22Rv1 (cell line): Measurements from ENCODE around the gene HOMER1.
A peak's percentile ranks its signal among the peaks of the same experiment; 100 is the strongest.
"Not testable (repeated sequence)": the region's sequence is repeated elsewhere in the genome, so short reads cannot be mapped to it uniquely, and the experiment has no call there.

Source experiments
- H3K27ac ChIP-seq: fragments of 450-650 bp; 2 replicates; pipeline ENCODE4 v1.5.1; 2017
- ZFX ChIP-seq: fragments of 450-650 bp; IDR thresholded peaks from 2 replicates; pipeline ENCODE4 v1.6.1; 2017; ENCODE audit warnings: antibody characterized with exemption, borderline replicate concordance
- TF ChIP-seq, protein P1 (sequence below): fragments of 450-650 bp; IDR thresholded peaks from 2 replicates; pipeline ENCODE4 v1.5.1; 2017; ENCODE audit warnings: mild to moderate bottlenecking

Gene HOMER1

DNA sequence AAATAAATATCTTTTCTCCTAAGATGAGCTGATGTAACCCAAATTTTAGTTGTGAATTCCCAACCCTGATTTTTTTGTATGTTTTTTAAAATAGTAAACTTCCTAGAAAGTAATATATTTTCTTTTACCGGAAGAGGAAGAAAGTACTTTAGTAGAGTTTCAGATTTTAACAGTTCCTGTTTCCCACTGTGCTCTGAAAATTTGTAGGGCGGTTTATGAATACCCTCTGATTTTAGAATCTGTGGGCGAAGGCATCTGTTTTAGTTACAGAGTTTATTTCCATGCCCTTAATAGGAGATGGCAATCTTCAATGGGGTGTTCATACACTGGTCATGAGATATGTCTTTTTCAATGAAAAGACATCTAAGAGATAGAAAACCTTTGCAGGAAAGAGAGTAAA lies 3.7 kb upstream of the HOMER1 start:
- TF ChIP-seq, protein P1, sequence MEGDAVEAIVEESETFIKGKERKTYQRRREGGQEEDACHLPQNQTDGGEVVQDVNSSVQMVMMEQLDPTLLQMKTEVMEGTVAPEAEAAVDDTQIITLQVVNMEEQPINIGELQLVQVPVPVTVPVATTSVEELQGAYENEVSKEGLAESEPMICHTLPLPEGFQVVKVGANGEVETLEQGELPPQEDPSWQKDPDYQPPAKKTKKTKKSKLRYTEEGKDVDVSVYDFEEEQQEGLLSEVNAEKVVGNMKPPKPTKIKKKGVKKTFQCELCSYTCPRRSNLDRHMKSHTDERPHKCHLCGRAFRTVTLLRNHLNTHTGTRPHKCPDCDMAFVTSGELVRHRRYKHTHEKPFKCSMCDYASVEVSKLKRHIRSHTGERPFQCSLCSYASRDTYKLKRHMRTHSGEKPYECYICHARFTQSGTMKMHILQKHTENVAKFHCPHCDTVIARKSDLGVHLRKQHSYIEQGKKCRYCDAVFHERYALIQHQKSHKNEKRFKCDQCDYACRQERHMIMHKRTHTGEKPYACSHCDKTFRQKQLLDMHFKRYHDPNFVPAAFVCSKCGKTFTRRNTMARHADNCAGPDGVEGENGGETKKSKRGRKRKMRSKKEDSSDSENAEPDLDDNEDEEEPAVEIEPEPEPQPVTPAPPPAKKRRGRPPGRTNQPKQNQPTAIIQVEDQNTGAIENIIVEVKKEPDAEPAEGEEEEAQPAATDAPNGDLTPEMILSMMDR, result no peak
- no peak for TF ChIP-seq ZFX
- no peak overlapping the region for H3K27ac ChIP-seq

DNA sequence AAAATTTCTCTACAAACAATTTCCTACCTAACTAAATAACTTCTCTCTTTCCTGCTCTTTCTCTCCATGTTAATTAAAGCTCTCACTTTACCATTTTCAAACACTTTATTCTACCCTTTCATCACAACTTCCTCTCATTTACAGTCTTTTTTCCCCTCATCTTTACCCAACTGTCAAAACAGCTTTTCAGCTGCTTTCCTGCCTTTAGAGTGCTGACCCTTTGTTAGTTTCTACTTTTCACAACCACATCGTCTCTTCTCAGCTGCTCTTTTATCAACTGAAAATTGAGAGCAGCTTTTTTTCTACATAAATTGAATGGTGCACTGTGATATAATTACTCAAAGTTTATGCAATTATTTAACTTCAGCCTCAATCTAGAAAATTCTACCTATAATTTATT lies 3.1 kb upstream of the HOMER1 start:
- TF ChIP-seq ZFX, result no peak
- TF ChIP-seq, protein P1, result no peak
- H3K27ac ChIP-seq, result no peak overlapping the region

DNA sequence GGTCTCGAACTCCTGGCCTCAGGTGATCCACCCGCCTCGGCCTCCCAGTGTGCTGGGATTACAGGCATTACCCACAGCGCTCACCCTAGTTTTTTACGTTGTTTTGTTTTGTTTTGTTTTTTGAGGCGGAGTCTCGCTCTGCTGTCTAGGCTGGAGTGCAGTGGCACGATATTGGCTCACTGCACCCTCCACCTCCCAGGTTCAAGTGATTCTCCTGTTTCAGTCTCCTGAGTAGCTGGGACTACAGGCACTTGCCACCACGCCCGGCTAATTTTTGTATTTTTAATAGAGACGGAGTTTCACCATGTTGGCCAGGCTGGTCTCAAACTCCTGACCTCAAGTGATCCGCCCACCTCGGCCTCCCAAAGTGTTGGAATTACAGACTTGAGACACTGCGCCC lies 2.4 kb upstream of the HOMER1 start:
- not testable (repeated sequence) for H3K27ac ChIP-seq

DNA sequence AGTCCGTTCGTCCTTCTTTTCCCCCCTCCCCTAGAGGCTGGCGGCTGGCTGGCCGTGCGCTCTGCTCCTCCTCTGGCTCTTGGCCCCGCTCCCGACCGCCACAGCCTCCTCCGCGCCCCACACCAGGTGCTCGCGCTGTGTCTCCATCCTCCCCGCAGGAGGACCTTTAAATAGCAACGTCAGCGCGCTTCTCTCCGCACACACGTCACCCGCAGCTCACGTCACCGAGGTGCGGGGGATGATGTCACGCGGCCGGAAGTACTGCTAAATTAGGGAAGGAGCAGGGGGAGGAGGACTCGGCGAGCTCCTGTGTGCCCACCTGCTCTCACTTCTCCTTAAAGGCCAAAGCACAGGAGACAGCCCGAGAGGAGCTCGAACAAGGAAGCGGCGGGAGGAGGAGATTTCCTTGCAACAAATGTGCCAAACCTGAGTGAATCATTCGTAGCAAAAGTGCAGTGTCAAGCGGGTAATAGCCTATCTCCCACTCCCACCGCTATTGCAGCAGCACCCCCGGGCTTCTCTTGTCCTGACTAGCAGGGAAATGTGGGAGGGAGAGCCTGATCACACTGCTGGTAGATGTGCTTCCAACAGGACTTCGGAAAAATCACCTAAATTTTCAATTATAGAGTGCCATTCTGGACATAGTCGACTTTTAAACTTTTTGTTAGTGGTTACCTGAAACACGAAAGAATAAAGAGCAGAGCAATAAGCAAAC lies 614 bp upstream of the HOMER1 start:
- TF ChIP-seq, protein P1, result no peak
- TF ChIP-seq ZFX, result no peak

DNA sequence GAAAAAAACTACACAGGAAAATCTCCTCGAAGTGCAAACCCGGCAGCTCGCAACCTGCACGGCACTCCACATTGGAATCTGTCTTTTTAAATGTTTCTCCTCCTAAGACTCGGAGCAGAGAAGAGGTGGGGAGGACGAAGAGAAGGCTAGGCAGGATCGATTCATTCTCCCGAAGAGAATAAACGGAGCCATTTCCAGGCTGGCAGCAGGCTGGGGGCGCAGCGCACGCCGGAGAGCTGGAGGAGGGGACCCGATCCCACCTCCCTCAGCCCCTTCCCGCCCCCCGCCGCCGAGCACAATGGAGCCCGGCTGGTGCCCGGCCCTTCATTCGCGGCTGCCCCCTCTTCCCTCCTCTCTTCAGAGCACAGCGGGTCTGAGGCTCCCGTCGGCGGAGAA lies 628 bp downstream of the HOMER1 start:
- peak overlapping the region; percentile 83 for H3K27ac ChIP-seq
- no peak for TF ChIP-seq ZFX
- TF ChIP-seq, protein P1, result no peak

More for the DNA sequence above, 614 bp upstream of the HOMER1 start:
- H3K27ac ChIP-seq, result peak overlapping the region; percentile 83

DNA sequence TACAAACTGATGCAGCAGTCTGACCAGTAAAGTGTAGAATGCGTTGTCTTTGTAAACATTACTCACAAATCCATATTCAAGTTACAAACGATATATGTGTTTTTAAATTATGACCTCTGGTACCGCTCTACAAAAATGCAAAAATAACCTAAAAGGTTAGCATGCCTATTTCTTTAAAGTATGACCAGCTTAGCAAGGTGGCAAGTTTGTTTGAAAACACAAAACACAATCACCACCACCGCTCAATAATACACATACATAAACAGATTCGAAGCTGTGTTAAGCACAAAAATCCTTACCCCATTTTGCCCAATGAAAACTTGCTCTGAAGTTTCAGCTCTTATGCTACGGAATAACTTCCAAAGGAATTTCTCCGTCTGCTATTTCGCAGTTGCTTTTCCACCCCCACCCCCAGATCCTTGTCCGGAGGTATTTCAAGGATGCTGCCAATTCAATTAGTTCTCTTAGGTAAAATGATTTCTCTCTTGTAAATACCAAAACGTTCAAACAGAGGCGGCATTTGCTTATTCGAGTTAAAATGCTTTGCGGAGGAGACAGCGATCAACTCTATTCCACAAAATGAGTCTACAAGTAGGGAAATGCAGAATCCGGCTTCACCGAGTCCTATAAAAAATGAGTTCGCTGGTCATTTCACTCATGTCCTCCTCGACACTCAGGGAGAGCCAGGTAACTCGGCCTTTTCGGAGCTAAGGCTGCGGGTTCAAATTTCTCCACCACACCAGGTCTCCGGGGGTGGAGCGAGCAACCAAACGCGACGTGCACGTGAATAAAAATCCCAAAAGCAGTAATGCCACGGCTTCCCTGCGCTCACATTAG lies 1.2 kb downstream of the HOMER1 start:
- no peak for TF ChIP-seq ZFX
- TF ChIP-seq, protein P1, result no peak
- H3K27ac ChIP-seq, result no peak overlapping the region

DNA sequence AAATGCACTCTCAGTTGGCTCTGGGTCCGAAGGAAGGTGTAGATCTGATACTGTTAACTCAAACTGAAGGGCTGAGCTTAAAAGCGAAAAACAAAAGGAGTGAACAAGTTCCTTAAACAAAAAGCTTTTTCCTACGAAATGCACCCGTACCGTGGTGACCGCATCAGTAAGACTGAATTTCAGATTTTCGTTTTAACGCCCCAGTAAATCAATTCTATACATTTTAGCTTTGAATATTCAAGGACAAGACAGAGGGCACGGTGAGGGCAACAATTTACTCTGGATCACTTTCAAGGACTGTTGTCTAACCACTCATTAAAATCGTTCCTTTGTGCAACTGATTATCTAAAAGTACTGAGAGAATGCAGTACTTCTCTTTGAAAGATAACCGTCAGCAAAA lies 1.9 kb downstream of the HOMER1 start:
- no peak overlapping the region for H3K27ac ChIP-seq
- TF ChIP-seq, protein P1, result no peak
- no peak for TF ChIP-seq ZFX
